ENCODE data around the gene FGGY. TPM values are rescaled to one million over a fixed set of nuclear protein-coding genes. Genes with fewer than 3 reads are reported as not detected.

Gene FGGY
- total RNA-seq, 1 donor from 2014 or later = 32.5 TPM

- H3K27me3 ChIP-seq = no peaks in the 10 kb centered on the region
- H3K4me2 ChIP-seq = no peak overlapping the region
- H4K20me1 ChIP-seq (ENCODE audit: low read depth) = no peaks in the 10 kb centered on the region
- H3K4me1 Mint-ChIP-seq = peaks cover 26% of the 10 kb centered on the region
- H3K4me1 ChIP-seq = peaks cover 21% of the 10 kb centered on the region
- no peaks in the 10 kb centered on the region for H3K79me2 ChIP-seq (ENCODE audit: low read depth)
- H3K36me3 ChIP-seq = no peaks in the 10 kb centered on the region
- H3K27ac ChIP-seq = no peak overlapping the region
- H3K9ac ChIP-seq = no peak overlapping the region
- no peak overlapping the region for H3K4me3 ChIP-seq
- no peak overlapping the region for H3K27ac Mint-ChIP-seq
- no peak for DNase-seq (ENCODE audit: low spot score)
- TF ChIP-seq CTCF (IDR thresholded peaks at IDR 0.05) = no peak
- no peak overlapping the region for H3K4me3 Mint-ChIP-seq
- H3K27me3 Mint-ChIP-seq (ENCODE audit: insufficient read depth, low read depth) = peaks cover 3% of the 10 kb centered on the region
- no peaks in the 10 kb centered on the region for H3F3A ChIP-seq (ENCODE audit: low read depth)
- no peaks in the 10 kb centered on the region for H3K9me3 Mint-ChIP-seq
- H2AFZ ChIP-seq (replicated peaks) = no peak overlapping the region
- no peaks in the 10 kb centered on the region for H3K9me3 ChIP-seq (ENCODE audit: low read depth)
- no peaks in the 10 kb centered on the region for H3K36me3 Mint-ChIP-seq
Measured at GRCh38 chr1:59763418-59763817, 466.5 kb downstream of the FGGY start.

GRCh38 chr1:59765011-59765730 lies 468.3 kb downstream of the FGGY start:
- Histone ChIP-seq H3K36me3 (no peaks in the 10 kb centered on the region), H3K4me2 (no peak overlapping the region), H3K27ac (no peak overlapping the region), H3K9me3 (ENCODE audit: low read depth) (no peaks in the 10 kb centered on the region), H3F3A (ENCODE audit: low read depth) (no peaks in the 10 kb centered on the region), H3K4me1 (peaks cover 21% of the 10 kb centered on the region), H3K4me3 (no peak overlapping the region), H3K9ac (no peak overlapping the region), H2AFZ (replicated peaks) (no peak overlapping the region), H3K79me2 (ENCODE audit: low read depth) (no peaks in the 10 kb centered on the region), H3K27me3 (no peaks in the 10 kb centered on the region), H4K20me1 (ENCODE audit: low read depth) (no peaks in the 10 kb centered on the region)
- Mint-ChIP-seq H3K36me3 (no peaks in the 10 kb centered on the region), H3K4me3 (no peak overlapping the region), H3K4me1 (peaks cover 20% of the 10 kb centered on the region), H3K27me3 (ENCODE audit: insufficient read depth, low read depth) (no peaks in the 10 kb centered on the region), H3K9me3 (no peaks in the 10 kb centered on the region), H3K27ac (no peak overlapping the region)
- TF ChIP-seq CTCF (IDR thresholded peaks at IDR 0.05) (no peak), EZH2 (IDR thresholded peaks at IDR 0.05) (no peak), EZH2phosphoT487 (IDR thresholded peaks at IDR 0.05) (no peak)
- DNase-seq (ENCODE audit: low spot score) = no peak

DNA sequence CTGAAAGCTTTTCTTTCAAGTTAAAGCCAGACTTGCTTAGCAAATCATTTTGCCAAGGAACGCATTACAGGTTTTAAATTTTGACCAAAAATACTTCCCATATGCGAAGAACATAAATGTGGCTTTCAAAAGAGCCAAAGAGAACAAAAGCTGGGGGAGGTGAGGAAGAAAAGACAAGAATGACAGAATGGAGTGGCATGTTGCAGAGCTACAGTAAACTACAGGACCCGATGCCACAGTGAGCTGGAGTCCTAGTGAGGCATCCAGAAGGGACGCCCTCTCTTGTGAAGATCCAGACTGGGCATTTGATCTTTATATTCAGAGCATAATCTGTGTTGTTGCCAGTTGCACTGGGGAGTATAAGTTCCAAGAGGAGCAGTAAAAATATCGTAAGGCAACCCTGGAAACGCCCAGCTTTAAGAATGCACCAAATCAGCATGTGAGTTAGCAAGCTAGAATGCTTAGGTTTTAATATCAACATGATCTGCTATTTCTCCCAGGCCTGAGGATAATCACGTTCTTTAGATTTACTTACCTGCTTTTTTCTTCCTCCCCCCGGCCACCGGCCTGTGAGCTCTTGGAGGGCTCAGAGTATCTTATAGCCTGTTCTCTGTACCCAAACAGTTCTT lies 469.4 kb downstream of the FGGY start:
- Mint-ChIP-seq H3K9me3 (no peaks in the 10 kb centered on the region), H3K4me1 (peaks cover 20% of the 10 kb centered on the region), H3K27me3 (ENCODE audit: insufficient read depth, low read depth) (no peaks in the 10 kb centered on the region), H3K36me3 (no peaks in the 10 kb centered on the region), H3K4me3 (no peak overlapping the region), H3K27ac (no peak overlapping the region)
- Histone ChIP-seq H3K4me2 (no peak overlapping the region), H3K4me3 (no peak overlapping the region), H3K27ac (no peak overlapping the region), H3K9me3 (ENCODE audit: low read depth) (no peaks in the 10 kb centered on the region), H3K9ac (no peak overlapping the region), H3K4me1 (peaks cover 21% of the 10 kb centered on the region), H2AFZ (replicated peaks) (peak overlapping the region; percentile 9), H3F3A (ENCODE audit: low read depth) (no peaks in the 10 kb centered on the region), H3K27me3 (no peaks in the 10 kb centered on the region), H3K36me3 (no peaks in the 10 kb centered on the region), H4K20me1 (ENCODE audit: low read depth) (no peaks in the 10 kb centered on the region), H3K79me2 (ENCODE audit: low read depth) (no peaks in the 10 kb centered on the region)
- no peak for DNase-seq (ENCODE audit: low spot score)
- TF ChIP-seq EZH2 (IDR thresholded peaks at IDR 0.05) = no peak

- Mint-ChIP-seq H3K27ac (no peak overlapping the region), H3K4me3 (no peak overlapping the region), H3K36me3 (no peaks in the 10 kb centered on the region), H3K4me1 (peaks cover 20% of the 10 kb centered on the region), H3K27me3 (ENCODE audit: insufficient read depth, low read depth) (no peaks in the 10 kb centered on the region), H3K9me3 (no peaks in the 10 kb centered on the region)
- DNase-seq (ENCODE audit: low spot score) = no peak
- Histone ChIP-seq H2AFZ (replicated peaks) (no peak overlapping the region), H3K27me3 (no peaks in the 10 kb centered on the region), H3K27ac (no peak overlapping the region), H3K4me3 (no peak overlapping the region), H3K9me3 (ENCODE audit: low read depth) (no peaks in the 10 kb centered on the region), H3K36me3 (no peaks in the 10 kb centered on the region), H4K20me1 (ENCODE audit: low read depth) (no peaks in the 10 kb centered on the region), H3K9ac (no peak overlapping the region), H3K79me2 (ENCODE audit: low read depth) (no peaks in the 10 kb centered on the region), H3F3A (ENCODE audit: low read depth) (no peaks in the 10 kb centered on the region), H3K4me1 (peaks cover 21% of the 10 kb centered on the region), H3K4me2 (no peak overlapping the region)
- TF ChIP-seq EZH2 (IDR thresholded peaks at IDR 0.05) (no peak), CTCF (IDR thresholded peaks at IDR 0.05) (no peak), EZH2phosphoT487 (IDR thresholded peaks at IDR 0.05) (no peak)
Measured at GRCh38 chr1:59767119-59767518, 470.2 kb downstream of the FGGY start.

All from neural progenitor cell (in vitro differentiated cells).